GM19397 (cell line): ENCODE results near the gene PPARG.

ENCODE experiments used
- ATAC-seq: cut with Tn5 transposase; IDR thresholded peaks from one replicate; pipeline ENCODE4 v1.9.1; 2021; ENCODE audit warnings: mild to moderate bottlenecking, moderate library complexity; ENCODE audit not compliant: unreplicated experiment

The PPARG gene

GRCh38 chr3:12308517-12308916 lies 19.6 kb downstream of the PPARG start:
- ATAC-seq, result no peak

GRCh38 chr3:12309716-12310115 lies 20.8 kb downstream of the PPARG start:
- no peak for ATAC-seq

GRCh38 chr3:12312010-12312409 lies 23.1 kb downstream of the PPARG start:
- ATAC-seq, result no peak

- ATAC-seq, result no peak
These were observed 24.6 kb downstream of the PPARG start for GRCh38 chr3:12313519-12313918.

GRCh38 chr3:12316253-12316652 lies 27.4 kb downstream of the PPARG start:
- no peak for ATAC-seq

GRCh38 chr3:12316729-12317351 lies 28.0 kb downstream of the PPARG start:
- ATAC-seq, result peak; percentile 61

- ATAC-seq, result no peak
These were observed 29.0 kb downstream of the PPARG start for GRCh38 chr3:12317914-12318313.

- no peak for ATAC-seq
These were observed 30.1 kb downstream of the PPARG start for GRCh38 chr3:12318758-12319621.

- ATAC-seq, result no peak
These were observed 32.1 kb downstream of the PPARG start for GRCh38 chr3:12321015-12321414.

GRCh38 chr3:12323237-12323636 lies 34.4 kb downstream of the PPARG start:
- ATAC-seq, result no peak

GRCh38 chr3:12325586-12326515 lies 37.0 kb downstream of the PPARG start:
- ATAC-seq, result no peak

- ATAC-seq, result no peak
These were observed 38.2 kb downstream of the PPARG start for GRCh38 chr3:12327021-12327420.

- ATAC-seq, result no peak
These were observed 39.4 kb downstream of the PPARG start for GRCh38 chr3:12328132-12328836.

- ATAC-seq, result no peak
These were observed 40.1 kb downstream of the PPARG start for GRCh38 chr3:12328837-12329462.

- no peak for ATAC-seq
These were observed 45.9 kb downstream of the PPARG start for GRCh38 chr3:12334786-12335185.

- no peak for ATAC-seq
These were observed 46.6 kb downstream of the PPARG start for GRCh38 chr3:12335421-12335820.

GRCh38 chr3:12336099-12336498 lies 47.2 kb downstream of the PPARG start:
- no peak for ATAC-seq

GRCh38 chr3:12338595-12339546 lies 50.0 kb downstream of the PPARG start:
- ATAC-seq, result no peak
